Panc1 (cell line): ENCODE measurements around the gene TESMIN. TPM values are rescaled to one million over a fixed set of nuclear protein-coding genes. Genes with fewer than 3 reads are reported as not detected.

ENCODE experiments used
- ATAC-seq: fragments of 200-7000 bp; cut with Tn5 transposase; 2 replicates; pipeline ENCODE4 v1.9.1; 2020; ENCODE audit warnings: mild to moderate bottlenecking, moderate library complexity
- BruUV-seq: library from RNA; stranded (reverse); fragments of 400-500 nt; replicated peaks from 2 replicates; lab custom pipeline; 2021; lab: Mats Ljungman, UMichigan
- CTCF ChIA-PET: fragments of 300-600 bp; sonication (Branson Sonifier 250); formaldehyde crosslinking; loops from one replicate; lab custom pipeline; 2022; ENCODE audit warnings: antibody characterized with exemption; lab: Charles Lee
- POLR2A ChIA-PET: fragments of 300-600 bp; sonication (Branson Sonifier 250); formaldehyde crosslinking; loops from one replicate; lab custom pipeline; 2022; ENCODE audit warnings: antibody characterized with exemption; lab: Charles Lee
- DNase-seq: peaks from one replicate; pipeline ENCODE4 v3.0.0-alpha.2; 2010; ENCODE audit warnings: low read depth, low spot score
- H3K27ac ChIP-seq: 2 replicates; pipeline ENCODE4 v1.5.1; 2011; ENCODE audit warnings: mild to moderate bottlenecking, low read length, inconsistent platforms
- H3K27me3 ChIP-seq: fragments of 200-500 bp; sonication (Bioruptor generic); 2 replicates; pipeline ENCODE4 v1.6.0; 2014; ENCODE audit warnings: low read length, inconsistent platforms; ENCODE audit not compliant: control insufficient read depth, insufficient read depth
- H3K36me3 ChIP-seq: fragments of 200-500 bp; sonication (Bioruptor generic); 2 replicates; pipeline ENCODE4 v1.5.1; 2014; ENCODE audit warnings: inconsistent platforms, mild to moderate bottlenecking, low read length, moderate library complexity; ENCODE audit not compliant: control insufficient read depth, insufficient read depth
- H3K4me1 ChIP-seq: 2 replicates; pipeline ENCODE4 v1.5.1; 2011; ENCODE audit warnings: inconsistent platforms, mild to moderate bottlenecking, low read length, moderate library complexity; ENCODE audit not compliant: control insufficient read depth, insufficient read depth
- H3K4me3 ChIP-seq, 2 experiments: 2 replicates each; pipeline ENCODE4 v1.5.1; 2011 to 2012; ENCODE audit warnings: low read depth in 2 of 2, low read length in 2 of 2, mild to moderate bottlenecking in 2 of 2, inconsistent platforms in 1 of 2, moderate library complexity in 1 of 2
- H3K9me3 ChIP-seq: fragments of 200-500 bp; sonication (Bioruptor generic); 2 replicates; pipeline ENCODE4 v1.5.1; 2014; ENCODE audit warnings: low read depth, mild to moderate bottlenecking, inconsistent platforms, low read length, moderate library complexity; ENCODE audit not compliant: control insufficient read depth, insufficient read depth
- CTCF ChIP-seq: fragments of 450-650 bp; IDR thresholded peaks from 2 replicates; pipeline ENCODE4 v1.5.1; 2017; ENCODE audit warnings: mild to moderate bottlenecking
- POLR2AphosphoS5 ChIP-seq: IDR thresholded peaks from 2 replicates; pipeline ENCODE4 v1.6.1; 2012; ENCODE audit warnings: mild to moderate bottlenecking, low read depth, low read length, moderate library complexity
- REST ChIP-seq, 2 experiments: IDR thresholded peaks; 2 replicates each; pipeline ENCODE4 v1.6.1; 2011 to 2012; ENCODE audit warnings: low read depth in 2 of 2, control low read depth in 1 of 2, low read length in 1 of 2, mild to moderate bottlenecking in 1 of 2, moderate library complexity in 1 of 2; ENCODE audit not compliant: insufficient read depth in 1 of 2
- SIN3A ChIP-seq: IDR thresholded peaks from 2 replicates; pipeline ENCODE4 v1.6.1; 2012; ENCODE audit warnings: low read depth, mild to moderate bottlenecking, low read length, moderate library complexity, borderline replicate concordance; ENCODE audit not compliant: insufficient read depth
- TCF7L2 ChIP-seq: IDR thresholded peaks from 2 replicates; pipeline ENCODE4 v1.6.1; 2011; ENCODE audit warnings: mild to moderate bottlenecking, low read depth, low read length, inconsistent platforms
- in situ Hi-C: cut with HindIII; loops from 2 replicates; pipeline ENCODE4 v1.10.0; 2016; ENCODE audit warnings: low sequenced_read_pairs, low pct_unique_long_range_greater_than_20kb
- intact Hi-C: fragments of 100-400 bp; cut with micrococcal nuclease; formaldehyde crosslinking; loops from one replicate; pipeline ENCODE4 v1.10.0; 2022; ENCODE audit not compliant: unreplicated experiment
- total RNA-seq: library from RNA; stranded (reverse); gene quantifications from one replicate; pipeline ENCODE4 v1.2.1, GENCODE V29; 2021; ENCODE audit not compliant: unreplicated experiment

TESMIN gene
- total RNA-seq, 1 experiment from 2014 or later, result 47.6 TPM

- intact Hi-C loops (no loop called here), in situ Hi-C loops (no loop called here)
- CTCF ChIA-PET, result interaction anchor here (0.7 kb wide), 1 partner anchor 24 kb away, joined by 3 read pairs; no protein-coding TSS in a partner anchor
- BruUV-seq, result no TSS peak
- Histone ChIP-seq H3K27me3 (no peaks in the 10 kb centered on the region), H3K27ac (no peak overlapping the region), H3K9me3 (no peaks in the 10 kb centered on the region), H3K36me3 (no peaks in the 10 kb centered on the region), H3K4me3 (no peak overlapping the region), H3K4me1 (no peaks in the 10 kb centered on the region)
- POLR2A ChIA-PET, result no interaction called here
- DNase-seq (no peak), ATAC-seq (no peak)
- no peak for TF ChIP-seq POLR2AphosphoS5
- no peak for TF ChIP-seq CTCF
- no peak for TF ChIP-seq TCF7L2
- TF ChIP-seq SIN3A, result no peak
- no peak for TF ChIP-seq REST (IDR thresholded peaks at IDR 0.05; ENCODE audit: insufficient read depth in 1 of 2, low read depth in 2 of 2, low read length in 1 of 2)
Observed at GRCh38 chr11:68690671-68691401, 60.5 kb downstream of the TESMIN start.

- ATAC-seq, result no peak
- intact Hi-C loops, result no loop called here
- Histone ChIP-seq H3K27ac (no peak overlapping the region), H3K4me1 (no peaks in the 10 kb centered on the region), H3K36me3 (no peaks in the 10 kb centered on the region), H3K4me3 (no peak overlapping the region), H3K9me3 (no peaks in the 10 kb centered on the region), H3K27me3 (no peaks in the 10 kb centered on the region)
- no peak for DNase-seq
- ChIA-PET POLR2A (no interaction called here), CTCF (no interaction called here)
- in situ Hi-C loops, result no loop called here
- TF ChIP-seq REST (IDR thresholded peaks at IDR 0.05; ENCODE audit: insufficient read depth in 1 of 2, low read depth in 2 of 2, low read length in 1 of 2) (no peak), TCF7L2 (no peak), POLR2AphosphoS5 (no peak), SIN3A (no peak), CTCF (no peak)
- BruUV-seq, result no TSS peak
Observed at GRCh38 chr11:68689737-68690625, 61.3 kb downstream of the TESMIN start.
